IMR-90 (cell line): ENCODE results near the gene LY6G6D. TPM values are rescaled to one million over a fixed set of nuclear protein-coding genes. Genes with fewer than 3 reads are reported as not detected.

Source experiments
- ATAC-seq: fragments of 200-7000 bp; cut with Tn5 transposase; 2 replicates; pipeline ENCODE4 v1.9.1; 2020; ENCODE audit warnings: low read depth, mild to moderate bottlenecking, moderate library complexity
- BruUV-seq: library from RNA; stranded (reverse); fragments of 400-500 nt; replicated peaks from 2 replicates; lab custom pipeline; 2021; lab: Mats Ljungman, UMichigan
- CTCF ChIA-PET: fragments of 300-600 bp; formaldehyde crosslinking; extraction: SDS; loops from one replicate; lab custom pipeline; 2021; ENCODE audit warnings: antibody characterized with exemption; lab: Yijun Ruan, JAX
- POLR2A ChIA-PET: fragments of 300-600 bp; sonication (Branson Sonifier 250); formaldehyde crosslinking; loops from one replicate; lab custom pipeline; 2022; ENCODE audit warnings: antibody characterized with exemption; ENCODE audit not compliant: unreplicated experiment; lab: Charles Lee
- DNase-seq: peaks from one replicate; pipeline ENCODE4 v3.0.0; 2013
- H2AFZ ChIP-seq: replicated peaks from 2 replicates; pipeline ENCODE3; 2013; ENCODE audit warnings: low read length, mild to moderate bottlenecking; ENCODE audit not compliant: poor library complexity
- H2AK5ac ChIP-seq: 2 replicates; pipeline ENCODE4 v1.6.1; 2013; ENCODE audit warnings: low read depth, low read length, inconsistent platforms
- H2AK9ac ChIP-seq: replicated peaks from 2 replicates; pipeline ENCODE3; 2013; ENCODE audit warnings: mild to moderate bottlenecking, low read depth, low read length, moderate library complexity; ENCODE audit not compliant: poor library complexity
- H2BK120ac ChIP-seq: 2 replicates; pipeline ENCODE4 v1.6.1; 2013; ENCODE audit warnings: low read depth, low read length, inconsistent platforms
- H2BK15ac ChIP-seq: 3 replicates; pipeline ENCODE4 v1.6.1; 2013; ENCODE audit warnings: low read depth, low read length, inconsistent platforms
- H2BK20ac ChIP-seq: 2 replicates; pipeline ENCODE4 v1.6.1; 2013; ENCODE audit warnings: low read depth, mild to moderate bottlenecking, inconsistent platforms, low read length, moderate library complexity
- H2BK5ac ChIP-seq: 2 replicates; pipeline ENCODE4 v1.6.1; 2013; ENCODE audit warnings: mild to moderate bottlenecking, low read depth, low read length, inconsistent platforms; ENCODE audit not compliant: poor library complexity, severe bottlenecking
- H3K14ac ChIP-seq: replicated peaks from 2 replicates; pipeline ENCODE4 v1.6.1; 2013; ENCODE audit warnings: low read depth, low read length, inconsistent platforms
- H3K18ac ChIP-seq: 2 replicates; pipeline ENCODE4 v1.6.1; 2013; ENCODE audit warnings: low read depth, low read length, control low read depth
- H3K23ac ChIP-seq: 2 replicates; pipeline ENCODE4 v1.6.1; 2013; ENCODE audit warnings: low read depth, low read length, inconsistent platforms
- H3K27ac ChIP-seq: 2 replicates; pipeline ENCODE4 v1.5.1; 2013; ENCODE audit warnings: mild to moderate bottlenecking, control low read depth, low read length; ENCODE audit not compliant: insufficient read depth
- H3K27me3 ChIP-seq: 2 replicates; pipeline ENCODE4 v1.6.1; 2013; ENCODE audit warnings: low read length; ENCODE audit not compliant: control insufficient read depth, insufficient read depth
- H3K36me3 ChIP-seq: 2 replicates; pipeline ENCODE4 v1.6.1; 2013; ENCODE audit warnings: low read length, mixed read lengths; ENCODE audit not compliant: control insufficient read depth, insufficient read depth
- H3K4ac ChIP-seq: 2 replicates; pipeline ENCODE4 v1.6.1; 2013; ENCODE audit warnings: low read depth, low read length, inconsistent platforms
- H3K4me1 ChIP-seq: 2 replicates; pipeline ENCODE4 v1.6.1; 2013; ENCODE audit warnings: low read length, mixed read lengths; ENCODE audit not compliant: control insufficient read depth, insufficient read depth
- H3K4me2 ChIP-seq: 2 replicates; pipeline ENCODE4 v1.6.1; 2013; ENCODE audit warnings: low read depth, mild to moderate bottlenecking, control low read depth, low read length, moderate library complexity
- H3K4me3 ChIP-seq: 2 replicates; pipeline ENCODE4 v1.5.1; 2013; ENCODE audit warnings: low read depth, mild to moderate bottlenecking, control low read depth, low read length, moderate library complexity; ENCODE audit not compliant: insufficient read depth
- H3K56ac ChIP-seq: 2 replicates; pipeline ENCODE4 v1.6.1; 2013; ENCODE audit warnings: low read length, inconsistent platforms; ENCODE audit not compliant: insufficient read depth; ENCODE audit errors: extremely low read depth
- H3K79me1 ChIP-seq, 2 experiments: 2 replicates each; pipeline ENCODE4 v1.6.1; 2013; ENCODE audit warnings: low read length in 2 of 2, inconsistent platforms in 1 of 2, low read depth in 1 of 2
- H3K9ac ChIP-seq: 2 replicates; pipeline ENCODE4 v1.6.1; 2013; ENCODE audit warnings: low read depth, low read length, control low read depth
- H3K9me1 ChIP-seq: 2 replicates; pipeline ENCODE4 v1.6.1; 2013; ENCODE audit warnings: low read length, inconsistent platforms; ENCODE audit not compliant: insufficient read depth
- H3K9me3 ChIP-seq: 2 replicates; pipeline ENCODE4 v1.6.1; 2013; ENCODE audit warnings: low read length; ENCODE audit not compliant: control insufficient read depth, insufficient read depth
- H4K20me1 ChIP-seq: 2 replicates; pipeline ENCODE4 v1.6.1; 2013; ENCODE audit warnings: low read length, inconsistent platforms; ENCODE audit not compliant: insufficient read depth
- H4K5ac ChIP-seq: 2 replicates; pipeline ENCODE4 v1.6.1; 2013; ENCODE audit warnings: mild to moderate bottlenecking, low read depth, low read length, control low read depth
- H4K8ac ChIP-seq, 2 experiments: 2 replicates each; pipeline ENCODE4 v1.6.1; 2013; ENCODE audit warnings: low read depth in 2 of 2, low read length in 2 of 2, control low read depth in 1 of 2, inconsistent platforms in 1 of 2
- H4K91ac ChIP-seq: 2 replicates; pipeline ENCODE4 v1.6.1; 2013; ENCODE audit warnings: low read depth, low read length, inconsistent platforms; ENCODE audit not compliant: insufficient read depth
- CEBPB ChIP-seq: IDR thresholded peaks from 2 replicates; pipeline ENCODE4 v1.6.1; 2012; ENCODE audit warnings: low read depth, low read length, improper control_type of control experiment
- CHD1 ChIP-seq: IDR thresholded peaks from 2 replicates; pipeline ENCODE4 v1.6.1; 2012; ENCODE audit warnings: low read depth, low read length, improper control_type of control experiment
- CTCF ChIP-seq: conservative IDR thresholded peaks from 2 replicates; pipeline ENCODE4 v1.5.1; 2012; ENCODE audit warnings: mild to moderate bottlenecking, low read depth, low read length, improper control_type of control experiment
- ELK1 ChIP-seq: fragments of 150-350 bp; IDR thresholded peaks from 2 replicates; pipeline ENCODE4 v1.6.1; 2016; ENCODE audit warnings: low read depth, mild to moderate bottlenecking, low read length, moderate library complexity, borderline replicate concordance
- FOS ChIP-seq: fragments of 150-350 bp; IDR thresholded peaks from 2 replicates; pipeline ENCODE4 v1.6.1; 2016; ENCODE audit warnings: low read depth, low read length
- MAZ ChIP-seq: IDR thresholded peaks from 2 replicates; pipeline ENCODE4 v1.6.1; 2012; ENCODE audit warnings: low read depth, mild to moderate bottlenecking, low read length, improper control_type of control experiment, moderate library complexity, borderline replicate concordance
- NFE2L2 ChIP-seq: fragments of 150-350 bp; IDR thresholded peaks from 2 replicates; pipeline ENCODE4 v1.6.1; 2016; ENCODE audit warnings: low read depth, mild to moderate bottlenecking, low read length
- RAD21 ChIP-seq: IDR thresholded peaks from 2 replicates; pipeline ENCODE4 v1.6.1; 2012; ENCODE audit warnings: low read length, improper control_type of control experiment
- RCOR1 ChIP-seq: IDR thresholded peaks from 2 replicates; pipeline ENCODE4 v1.6.1; 2012; ENCODE audit warnings: mild to moderate bottlenecking, low read length, improper control_type of control experiment; ENCODE audit not compliant: insufficient replicate concordance
- RFX5 ChIP-seq: IDR thresholded peaks from 2 replicates; pipeline ENCODE4 v1.8.0; 2012; ENCODE audit warnings: low read depth, mild to moderate bottlenecking, low read length, moderate library complexity
- WGBS, 2 experiments: methylation state at CpG; one replicate each; pipeline versions ENCODE4 v1.1.5 to v1.1.7; 2013; ENCODE audit warnings: missing lambda C conversion rate in 2 of 2; ENCODE audit not compliant: insufficient read length in 1 of 2; ENCODE audit errors: extremely low coverage in 2 of 2; 5-methylcytosine and 5-hydroxymethylcytosine counted together
- dilution Hi-C: fragments of 300-500 bp; cut with HindIII; formaldehyde crosslinking; loops from one replicate; pipeline ENCODE4 v1.14.3; 2018; ENCODE audit warnings: low sequenced_read_pairs; ENCODE audit not compliant: unreplicated experiment
- in situ Hi-C: fragments of 300-500 bp; cut with MboI; formaldehyde crosslinking; loops from 3 replicates; pipeline ENCODE4 v1.14.3; 2019; ENCODE audit warnings: low sequenced_read_pairs, inconsistent platforms, mixed read lengths
- intact Hi-C: fragments of 100-400 bp; cut with micrococcal nuclease; formaldehyde crosslinking; loops from 2 replicates; pipeline ENCODE4 v1.10.0; 2022
- polyA plus RNA-seq, 3 experiments: library from polyadenylated mRNA; depleted of rRNA; stranded (reverse); fragments of >200 nt; gene quantifications; 2 replicates each; pipeline ENCODE4 v1.2.3, GENCODE V29; 2012; ENCODE audit warnings: low replicate concordance in 1 of 3
- total RNA-seq: library from RNA; depleted of rRNA; stranded (reverse); fragments of >200 nt; gene quantifications from 2 replicates; pipeline ENCODE4 v1.2.3, GENCODE V29; 2012

The LY6G6D gene
- total and polyA plus RNA-seq, 2 of the 4 experiments (the other 2 are of a cell fraction): not detected

- no peak for TF ChIP-seq CTCF
These were observed 37.7 kb downstream of the LY6G6D start (continued) for GRCh38 chr6:31752739-31753319.

GRCh38 chr6:31758281-31758680 is 43.1 kb downstream of the LY6G6D start:
- no CpG with 5 or more reads among the region's 2 CpGs for WGBS, 2 experiments
- Histone ChIP-seq H3K4me3 (no peak overlapping the region), H3K23ac (no peak overlapping the region), H4K20me1 (no peaks in the 10 kb centered on the region), H2AK5ac (no peak overlapping the region), H4K91ac (no peak overlapping the region), H3K14ac (no peak overlapping the region), H3K56ac (no peak overlapping the region), H3K18ac (no peak overlapping the region), H2AFZ (no peak overlapping the region), H2BK15ac (no peak overlapping the region), H2AK9ac (peak overlapping the region; percentile 6), H2BK5ac (no peak overlapping the region), H2BK120ac (no peak overlapping the region), H3K27me3 (no peaks in the 10 kb centered on the region), H3K36me3 (peaks cover 7% of the 10 kb centered on the region; the same call in 1 of the 2 replicates), H3K9me1 (peaks cover 8% of the 10 kb centered on the region), H2BK20ac (no peak overlapping the region), H3K27ac (no peak overlapping the region), H3K4me2 (no peak overlapping the region), H3K4ac (no peak overlapping the region), H3K4me1 (peaks cover 1% of the 10 kb centered on the region), H4K8ac (no peak overlapping the region), H4K5ac (no peak overlapping the region), H3K79me1 (0 out of 4 replicates have a peak, but pooled peaks cover 0 to 2% of the 10 kb centered on the region in 2 experiments), H3K9ac (no peak overlapping the region), H3K9me3 (no peaks in the 10 kb centered on the region)
- BruUV-seq: no TSS peak
- intact Hi-C loops (no loop called here), dilution Hi-C loops (no loop called here), in situ Hi-C loops (no loop called here)
- ChIA-PET POLR2A (no interaction called here), CTCF (no interaction called here)
- ATAC-seq (no peak), DNase-seq (no peak)
- TF ChIP-seq CTCF (no peak), CEBPB (no peak), MAZ (no peak), ELK1 (no peak), RCOR1 (no peak), CHD1 (no peak), NFE2L2 (no peak), RAD21 (no peak), FOS (no peak), RFX5 (no peak)
